HepG2 (cell line): ENCODE measurements around the gene MGLL. TPM values are rescaled to one million over a fixed set of nuclear protein-coding genes. Genes with fewer than 3 reads are reported as not detected.

ENCODE experiments used
- ATAC-seq: fragments of 200-7000 bp; cut with Tn5 transposase; 3 replicates; pipeline ENCODE4 v1.9.1; 2020; ENCODE audit warnings: mild to moderate bottlenecking, moderate library complexity
- BruUV-seq: library from RNA; stranded (reverse); fragments of 400-500 nt; replicated peaks from 2 replicates; lab custom pipeline; 2021; lab: Mats Ljungman, UMichigan
- CTCF ChIA-PET: fragments of 300-600 bp; formaldehyde crosslinking; extraction: SDS; loops from one replicate; lab custom pipeline; 2021; ENCODE audit warnings: low total read pairs, inconsistent platforms, low intra/inter-chr PET ratio; lab: Yijun Ruan, JAX
- POLR2A ChIA-PET: fragments of 350-600 bp; sonication (Branson Sonifier 250); formaldehyde crosslinking; loops from one replicate; lab custom pipeline; 2020; ENCODE audit warnings: antibody characterized with exemption, inconsistent platforms; lab: Yijun Ruan, JAX
- DNase-seq: peaks from one replicate; pipeline ENCODE4 v3.0.0-alpha.2; 2015; ENCODE audit warnings: low spot score
- FAIRE-seq: peaks from 3 replicates; lab custom pipeline; 2011; peaks lifted over from hg19 to GRCh38; lab: Jason Lieb, UNC
- H2AFZ ChIP-seq: one replicate; pipeline ENCODE4 v1.6.1; 2011; ENCODE audit warnings: low read length, inconsistent platforms
- H3K27ac ChIP-seq: fragments of 300-600 bp; 3 replicates; pipeline ENCODE4 v1.8.0; 2011; ENCODE audit warnings: mixed run types, mild to moderate bottlenecking, mixed read lengths, low read length, inconsistent platforms; ENCODE audit not compliant: insufficient read depth; ENCODE audit errors: extremely low read length
- H3K27me3 ChIP-seq, 2 experiments: fragments of 200-600 bp in 1 of 2; 2 replicates in 1 of 2; 3 replicates in 1 of 2; pipeline versions ENCODE4 v1.6.0 to v1.8.0; 2011; ENCODE audit warnings: low read length in 2 of 2, mild to moderate bottlenecking in 2 of 2, moderate library complexity in 2 of 2, inconsistent platforms in 1 of 2; ENCODE audit not compliant: insufficient read depth in 2 of 2, control insufficient read depth in 1 of 2
- H3K36me3 ChIP-seq, 2 experiments: fragments of 200-600 bp in 1 of 2; replicated peaks in 1 of 2; 2 replicates in 1 of 2; 3 replicates in 1 of 2; pipeline versions ENCODE4 v1.5.1 to v1.8.0; 2011; ENCODE audit warnings: low read length in 2 of 2, inconsistent platforms in 1 of 2; ENCODE audit not compliant: insufficient read depth in 2 of 2, control insufficient read depth in 1 of 2
- H3K4me1 ChIP-seq: 2 replicates; pipeline ENCODE4 v1.5.1; 2012; ENCODE audit warnings: low read length, inconsistent platforms; ENCODE audit not compliant: insufficient read depth
- H3K4me2 ChIP-seq: 2 replicates; pipeline ENCODE4 v1.6.0; 2011; ENCODE audit warnings: low read depth, low read length, inconsistent platforms
- H3K4me3 ChIP-seq, 3 experiments: fragments of 200-600 bp in 1 of 3; sonication (generic), shearing (Covaris generic) in 1 of 3; replicated peaks in 1 of 3; 2 replicates each; pipeline ENCODE4 v1.5.1; 2011 to 2016; ENCODE audit warnings: low read length in 3 of 3, inconsistent platforms in 2 of 3, low read depth in 2 of 3, mild to moderate bottlenecking in 2 of 3, control low read depth in 1 of 3, mixed read lengths in 1 of 3; ENCODE audit not compliant: insufficient read depth in 1 of 3
- H3K79me2 ChIP-seq: one replicate; pipeline ENCODE4 v1.6.1; 2011; ENCODE audit warnings: low read length, inconsistent platforms; ENCODE audit not compliant: insufficient read depth
- H3K9ac ChIP-seq: 2 replicates; pipeline ENCODE4 v1.6.0; 2011; ENCODE audit warnings: mild to moderate bottlenecking, low read depth, low read length, inconsistent platforms; ENCODE audit not compliant: insufficient read depth
- H3K9me3 ChIP-seq: 2 replicates; pipeline ENCODE4 v1.5.1; 2012; ENCODE audit warnings: mild to moderate bottlenecking, low read length
- H4K20me1 ChIP-seq: 2 replicates; pipeline ENCODE4 v1.6.0; 2011; ENCODE audit warnings: inconsistent platforms, mild to moderate bottlenecking, low read length, moderate library complexity; ENCODE audit not compliant: insufficient read depth
- DZIP1 ChIP-seq: sonication (generic); formaldehyde crosslinking; IDR thresholded peaks from 2 replicates; pipeline ENCODE4 v1.5.0; 2020; ENCODE audit warnings: mild to moderate bottlenecking, missing genetic modification reagents
- KDM5A ChIP-seq: fragments of 200-600 bp; sonication (generic); IDR thresholded peaks from 2 replicates; pipeline ENCODE4 v1.7.0; 2018; ENCODE audit warnings: antibody characterized with exemption, mild to moderate bottlenecking, low read length, borderline replicate concordance
- NFATC3 ChIP-seq: sonication (generic); formaldehyde crosslinking; IDR thresholded peaks from 2 replicates; pipeline ENCODE4 v1.5.1; 2020; ENCODE audit warnings: mild to moderate bottlenecking, missing genetic modification reagents
- NFE2L1 ChIP-seq: sonication (generic); formaldehyde crosslinking; IDR thresholded peaks from 2 replicates; pipeline ENCODE4 v1.4.0; 2020; ENCODE audit warnings: missing genetic modification reagents, mild to moderate bottlenecking, borderline replicate concordance
- NFIB ChIP-seq: sonication (generic); formaldehyde crosslinking; IDR thresholded peaks from 2 replicates; pipeline ENCODE4 v1.9.0; 2021; ENCODE audit warnings: missing genetic modification reagents, mild to moderate bottlenecking, borderline replicate concordance
- PAF1 ChIP-seq: IDR thresholded peaks from 2 replicates; pipeline ENCODE4 v1.6.1; 2016; ENCODE audit warnings: missing genetic modification reagents, missing compliant biosample characterization
- SCMH1 ChIP-seq: sonication (generic); formaldehyde crosslinking; IDR thresholded peaks from 2 replicates; pipeline ENCODE4 v1.9.0; 2021; ENCODE audit warnings: missing genetic modification reagents, mild to moderate bottlenecking, borderline replicate concordance
- SOX5 ChIP-seq: IDR thresholded peaks from 2 replicates; pipeline ENCODE4 v1.6.1; 2016; ENCODE audit warnings: borderline replicate concordance
- TBP ChIP-seq: sonication (generic); formaldehyde crosslinking; IDR thresholded peaks from 2 replicates; pipeline ENCODE4 v1.5.0; 2020; ENCODE audit warnings: missing genetic modification reagents
- U2AF1 ChIP-seq: fragments of 200-400 bp; formaldehyde crosslinking; optimal IDR thresholded peaks from 2 replicates; pipeline ENCODE3; 2017; ENCODE audit warnings: mild to moderate bottlenecking, low read depth, low read length
- ZNF24 ChIP-seq: fragments of 450-650 bp; IDR thresholded peaks from 2 replicates; pipeline ENCODE4 v1.6.1; 2017; ENCODE audit warnings: antibody characterized with exemption, mild to moderate bottlenecking
- ZNF333 ChIP-seq: sonication (generic); formaldehyde crosslinking; IDR thresholded peaks from 2 replicates; pipeline ENCODE4 v1.4.0; 2020; ENCODE audit warnings: mild to moderate bottlenecking, missing genetic modification reagents, borderline replicate concordance
- WGBS: methylation state at CpG from one replicate; pipeline ENCODE4 v1.1.6; 2017; ENCODE audit warnings: low lambda C conversion rate; 5-methylcytosine and 5-hydroxymethylcytosine counted together
- in situ Hi-C: cut with HindIII; loops from 2 replicates; pipeline ENCODE4 v1.10.0; 2017; ENCODE audit warnings: low pct_unique_long_range_greater_than_20kb; ENCODE audit not compliant: extremely low pct_ligation_motif_present
- intact Hi-C: fragments of 100-400 bp; cut with micrococcal nuclease; formaldehyde crosslinking; loops from one replicate; pipeline ENCODE4 v1.10.0; 2022; ENCODE audit not compliant: unreplicated experiment
- polyA plus RNA-seq, 8 experiments: library from polyadenylated mRNA; depleted of rRNA in 3 of 8; stranded (reverse) in 7 of 8; unstranded in 1 of 8; fragments of >200 nt; fragmentation: Illumina TruSeq in 4 of 8; extraction: Trizol in 4 of 8; gene quantifications; 2 replicates each; pipeline versions ENCODE4 v1.2.1 to v1.2.3, GENCODE V29; 2011 to 2016; ENCODE audit warnings: low read depth in 4 of 8, missing spikeins in 1 of 8, mixed read lengths in 1 of 8; ENCODE audit not compliant: insufficient read depth in 1 of 8
- total RNA-seq, 5 experiments: library from RNA; depleted of rRNA; stranded (reverse); fragments of >200 nt; fragmentation: Illumina TruSeq; extraction: Trizol; gene quantifications; 2 replicates each; pipeline ENCODE4 v1.2.3, GENCODE V29; 2016; ENCODE audit warnings: low read depth in 1 of 5

MGLL gene
- total and polyA plus RNA-seq, 2 of the 13 experiments (the other 11 are each of a cell fraction or from before 2014, with no cell fraction given): not detected

DNA sequence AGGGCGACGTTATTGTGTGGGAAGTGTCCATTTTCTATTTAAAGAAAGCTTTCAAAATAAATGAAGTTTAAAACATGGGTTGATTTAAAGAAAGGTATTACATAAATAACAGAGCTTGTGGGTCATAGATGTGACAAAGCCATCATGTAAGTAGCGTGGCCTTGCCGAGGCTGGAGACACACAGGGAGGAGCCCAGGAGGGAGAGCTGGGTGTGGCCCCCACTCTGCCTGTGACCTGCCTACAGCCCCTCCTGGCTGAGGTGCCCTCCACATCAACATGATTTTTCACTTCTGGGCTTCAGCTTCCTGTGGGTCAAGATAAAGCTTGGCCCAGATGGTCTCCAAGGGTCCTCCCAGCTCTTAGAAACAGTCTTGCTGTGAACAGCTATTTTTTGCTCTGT, 12.5 kb upstream of the MGLL start:
- POLR2A ChIA-PET: no interaction called here
- H3K79me2 ChIP-seq: no peaks in the 10 kb centered on the region
- no peaks in the 10 kb centered on the region for H4K20me1 ChIP-seq
- peaks cover 26% of the 10 kb centered on the region for H3K4me1 ChIP-seq
- 41% methylated on average over 4 of the region's 4 CpGs for WGBS
- no peaks in the 10 kb centered on the region for H3K36me3 ChIP-seq
- TF ChIP-seq NFIB (no peak), ZNF24 (no peak), SCMH1 (CRISPR knock-in tag) (no peak), ZNF333 (CRISPR knock-in tag) (no peak), PAF1 (no peak), KDM5A (no peak), NFE2L1 (CRISPR knock-in tag) (no peak), NFATC3 (CRISPR knock-in tag) (no peak), DZIP1 (CRISPR knock-in tag) (no peak), U2AF1 (no peak), SOX5 (CRISPR knock-in tag) (no peak), TBP (CRISPR knock-in tag) (no peak)
- no TSS peak for BruUV-seq
- H3K9me3 ChIP-seq: no peaks in the 10 kb centered on the region
- CTCF ChIA-PET: no interaction called here
- peak overlapping the region; percentile 19 for H3K27ac ChIP-seq
- H3K4me3 ChIP-seq: no peak overlapping the region
- in situ Hi-C loops (loop anchor here (5.0 kb wide), 1 partner anchor 142 kb away; no protein-coding TSS in a partner anchor), intact Hi-C loops (loop anchor here (10.0 kb wide), 1 partner anchor 140 kb away; no protein-coding TSS in a partner anchor)
- H2AFZ ChIP-seq: no peak overlapping the region
- no peak overlapping the region for H3K9ac ChIP-seq
- no peaks in the 10 kb centered on the region; a peak in 1 of 5 replicates for H3K27me3 ChIP-seq
- no peak; the same call in 2 of the 3 replicates for ATAC-seq
- no peak for FAIRE-seq
- H3K4me2 ChIP-seq: no peak overlapping the region
- no peak for DNase-seq
